Ascending aorta (tissue), 2 donors: ENCODE data around the gene SLC6A8. TPM values are rescaled to one million over a fixed set of nuclear protein-coding genes. Genes with fewer than 3 reads are reported as not detected.
"Not testable (repeated sequence)": the region's sequence is repeated elsewhere in the genome, so short reads cannot be mapped to it uniquely, and the experiment has no call there.

ENCODE experiments used
- DNase-seq, 2 donors: peaks; one replicate each; pipeline ENCODE4 v3.0.0-alpha.2; 2019; ENCODE audit warnings: low spot score in 2 of 2
- H3K27ac ChIP-seq, 2 donors: fragments of 200-600 bp; sonication (generic); one replicate each; pipeline ENCODE4 v1.5.1; 2016 to 2017; ENCODE audit warnings: mild to moderate bottlenecking in 1 of 2
- H3K27me3 ChIP-seq: fragments of 200-600 bp; sonication (generic); one replicate; pipeline ENCODE4 v1.5.1; 2017
- H3K36me3 ChIP-seq, 2 donors: fragments of 200-600 bp; sonication (generic); one replicate each; pipeline ENCODE4 v1.5.1; 2016
- H3K4me1 ChIP-seq, 2 donors: fragments of 200-600 bp; sonication (generic); one replicate each; pipeline ENCODE4 v1.5.1; 2016 to 2017; ENCODE audit warnings: mild to moderate bottlenecking in 1 of 2
- H3K4me3 ChIP-seq, 2 donors: fragments of 200-600 bp; sonication (generic); one replicate each; pipeline ENCODE4 v1.5.1; 2016 to 2017; ENCODE audit warnings: mild to moderate bottlenecking in 1 of 2
- H3K9me3 ChIP-seq, 2 donors: fragments of 200-600 bp; sonication (generic); one replicate each; pipeline ENCODE4 v1.5.1; 2016
- intact Hi-C: fragments of 100-400 bp; cut with DNase I; formaldehyde crosslinking; loops from one replicate; pipeline ENCODE4 v1.15.1; 2023
- total RNA-seq: library from RNA; depleted of rRNA; stranded (reverse); fragments of >200 nt; gene quantifications from one replicate; pipeline ENCODE4 v1.1.0, GENCODE V29; 2016
- TF ChIP-seq, protein P1 (sequence below), 3 experiments: fragments of 200-600 bp in 2 of 3; fragments of 450-650 bp in 1 of 3; sonication (generic) in 2 of 3; IDR thresholded peaks; one replicate each; pipeline ENCODE4 v1.5.1; 2016 to 2019; ENCODE audit warnings: antibody characterized with exemption in 3 of 3, mild to moderate bottlenecking in 1 of 3, moderate library complexity in 1 of 3

SLC6A8 gene
- total RNA-seq, 1 donor from 2014 or later = 44.2 TPM

GRCh38 chrX:153689654-153690465 is 2.1 kb downstream of the SLC6A8 start:
- TF ChIP-seq, protein P1, sequence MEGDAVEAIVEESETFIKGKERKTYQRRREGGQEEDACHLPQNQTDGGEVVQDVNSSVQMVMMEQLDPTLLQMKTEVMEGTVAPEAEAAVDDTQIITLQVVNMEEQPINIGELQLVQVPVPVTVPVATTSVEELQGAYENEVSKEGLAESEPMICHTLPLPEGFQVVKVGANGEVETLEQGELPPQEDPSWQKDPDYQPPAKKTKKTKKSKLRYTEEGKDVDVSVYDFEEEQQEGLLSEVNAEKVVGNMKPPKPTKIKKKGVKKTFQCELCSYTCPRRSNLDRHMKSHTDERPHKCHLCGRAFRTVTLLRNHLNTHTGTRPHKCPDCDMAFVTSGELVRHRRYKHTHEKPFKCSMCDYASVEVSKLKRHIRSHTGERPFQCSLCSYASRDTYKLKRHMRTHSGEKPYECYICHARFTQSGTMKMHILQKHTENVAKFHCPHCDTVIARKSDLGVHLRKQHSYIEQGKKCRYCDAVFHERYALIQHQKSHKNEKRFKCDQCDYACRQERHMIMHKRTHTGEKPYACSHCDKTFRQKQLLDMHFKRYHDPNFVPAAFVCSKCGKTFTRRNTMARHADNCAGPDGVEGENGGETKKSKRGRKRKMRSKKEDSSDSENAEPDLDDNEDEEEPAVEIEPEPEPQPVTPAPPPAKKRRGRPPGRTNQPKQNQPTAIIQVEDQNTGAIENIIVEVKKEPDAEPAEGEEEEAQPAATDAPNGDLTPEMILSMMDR (IDR thresholded peaks at IDR 0.05) = no peak
- Histone ChIP-seq H3K27ac (peak overlapping the region in 1 of 2 donors; percentile 27), H3K27me3 (no peaks in the 10 kb centered on the region), H3K4me1 (no peaks in the 10 kb centered on the region), H3K36me3 (no peaks in the 10 kb centered on the region), H3K9me3 (no peaks in the 10 kb centered on the region), H3K4me3 (peak overlapping the region; percentile 53 to 69)
- intact Hi-C loops = loop anchor here (5.0 kb wide), 2 partner anchors 32 to 93 kb away; partner anchors contain the start of genes ABCD1, BCAP31 and CCNQ
- DNase-seq = no peak

DNA sequence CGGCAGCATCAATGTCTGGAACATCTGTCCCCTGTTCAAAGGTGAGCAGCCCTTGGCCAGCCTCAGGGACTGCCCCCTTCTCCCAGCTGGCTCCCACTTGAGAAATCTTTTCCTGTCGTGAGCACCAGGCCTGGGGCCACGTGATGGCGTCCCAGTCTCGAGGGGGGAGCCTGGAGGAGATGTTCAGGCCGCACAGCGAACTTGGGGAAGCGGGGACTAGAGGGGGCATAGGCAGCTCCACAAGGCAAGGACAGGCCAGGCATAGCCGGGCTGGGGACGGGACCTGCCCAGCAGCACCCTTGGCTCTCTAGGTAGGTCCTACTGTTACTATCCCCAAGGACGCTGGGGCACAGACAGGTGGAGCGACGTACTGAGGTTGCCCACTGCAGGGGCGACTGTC is 2.7 kb downstream of the SLC6A8 start:
- H3K27ac ChIP-seq = no peak overlapping the region
- no peaks in the 10 kb centered on the region for H3K36me3 ChIP-seq
- no peak for DNase-seq
- TF ChIP-seq, protein P1 (IDR thresholded peaks at IDR 0.05) = no peak
- no peaks in the 10 kb centered on the region for H3K27me3 ChIP-seq
- H3K4me3 ChIP-seq = no peak overlapping the region
- no peaks in the 10 kb centered on the region for H3K9me3 ChIP-seq
- no peaks in the 10 kb centered on the region for H3K4me1 ChIP-seq
- intact Hi-C loops = no loop called here

GRCh38 chrX:153691032-153691827 is 3.5 kb downstream of the SLC6A8 start:
- H3K36me3 ChIP-seq, H3K4me3 ChIP-seq, H3K27ac ChIP-seq, DNase-seq, intact Hi-C loops, H3K9me3 ChIP-seq, H3K4me1 ChIP-seq, H3K27me3 ChIP-seq: not testable (repeated sequence)

DNA sequence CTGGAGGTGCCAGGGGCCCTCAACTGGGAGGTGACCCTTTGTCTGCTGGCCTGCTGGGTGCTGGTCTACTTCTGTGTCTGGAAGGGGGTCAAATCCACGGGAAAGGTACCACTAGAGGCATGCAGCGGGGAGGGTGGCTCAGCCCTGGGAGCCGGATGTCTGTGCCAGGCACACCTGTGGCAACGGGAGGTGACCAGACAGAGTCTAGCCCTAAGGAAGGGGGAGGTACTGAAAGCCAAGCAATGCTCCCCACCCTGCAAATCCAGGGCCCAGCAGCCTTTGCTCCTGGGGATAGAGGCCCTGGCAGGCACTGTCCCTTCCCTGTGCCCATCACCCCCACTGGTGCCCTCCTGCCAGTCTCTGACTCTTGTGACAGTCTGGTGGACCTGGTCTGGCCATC is 4.3 kb downstream of the SLC6A8 start:
- H3K9me3 ChIP-seq = no peaks in the 10 kb centered on the region
- H3K27me3 ChIP-seq = no peaks in the 10 kb centered on the region
- no peak for DNase-seq
- TF ChIP-seq, protein P1 (IDR thresholded peaks at IDR 0.05) = no peak
- no peaks in the 10 kb centered on the region for H3K4me1 ChIP-seq
- no peaks in the 10 kb centered on the region for H3K36me3 ChIP-seq
- H3K4me3 ChIP-seq = no peak overlapping the region
- H3K27ac ChIP-seq = no peak overlapping the region
- intact Hi-C loops = no loop called here

- Histone ChIP-seq H3K4me3 (no peak overlapping the region), H3K4me1 (no peaks in the 10 kb centered on the region), H3K27me3 (no peaks in the 10 kb centered on the region), H3K27ac (no peak overlapping the region), H3K36me3 (peaks cover 4 to 5% of the 10 kb centered on the region in 2 donors), H3K9me3 (no peaks in the 10 kb centered on the region)
- intact Hi-C loops = no loop called here
- TF ChIP-seq, protein P1 (IDR thresholded peaks at IDR 0.05) = no peak
- DNase-seq = no peak
Observed at GRCh38 chrX:153692611-153693156, 5.0 kb downstream of the SLC6A8 start.
